Measurements from ENCODE around the gene SUB1. TPM values are rescaled to one million over a fixed set of nuclear protein-coding genes. Genes with fewer than 3 reads are reported as not detected.
A peak's percentile ranks its signal among the peaks of the same experiment; 100 is the strongest.

Gene SUB1
- total and polyA plus RNA-seq, 2 donors (not counting 1 experiment from before 2014, with no cell fraction given), result 88.0 to 358 TPM

DNA sequence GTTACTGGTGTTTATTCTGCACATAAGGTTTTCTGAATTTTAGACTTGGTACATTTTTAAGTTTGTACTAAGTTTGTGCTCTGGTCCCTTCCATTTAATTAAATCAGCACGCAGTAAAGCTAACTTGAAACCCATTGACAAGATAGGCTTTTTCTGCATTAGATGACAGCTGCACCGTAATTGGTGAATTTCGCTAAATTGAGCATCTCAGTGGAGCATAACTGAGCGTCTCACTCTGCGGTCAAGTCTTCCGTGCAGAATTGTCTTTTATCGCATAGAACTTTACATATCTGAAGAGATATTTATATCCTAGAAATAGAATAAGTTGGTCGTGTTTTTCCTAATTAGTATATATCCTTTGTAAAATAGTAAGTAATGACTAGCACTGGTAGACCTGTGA lies 4.1 kb downstream of the SUB1 start:
- Histone ChIP-seq H3K36me3 (ENCODE audit: control insufficient read depth, insufficient read depth, low read length) (peaks cover 4% of the 10 kb centered on the region), H3K27me3 (ENCODE audit: control insufficient read depth, insufficient read depth, low read length) (no peaks in the 10 kb centered on the region), H3K79me2 (ENCODE audit: control insufficient read depth, insufficient read depth, low read length) (peaks cover 60% of the 10 kb centered on the region), H4K20me1 (ENCODE audit: control insufficient read depth, extremely low read depth, insufficient read depth, low read length) (peaks cover 2% of the 10 kb centered on the region), H3K4me3 (replicated peaks in 1 of 4; ENCODE audit: control extremely low read depth in 1 of 4, insufficient read depth in 1 of 4, low read depth in 3 of 4, low read length in 4 of 4) (no peak overlapping the region), H3K27ac (ENCODE audit: insufficient read depth, low read length) (no peak overlapping the region), H2AFZ (ENCODE audit: low read length) (no peak overlapping the region), H3K9ac (ENCODE audit: insufficient read depth, low read length) (no peak overlapping the region), H3K9me3 (ENCODE audit: control insufficient read depth, insufficient read depth, low read depth, low read length) (no peaks in the 10 kb centered on the region), H3K4me1 (ENCODE audit: control insufficient read depth, extremely low read depth, insufficient read depth, low read length) (no peaks in the 10 kb centered on the region), H3K4me2 (ENCODE audit: extremely low read depth, insufficient read depth, low read length) (no peak overlapping the region)
- DNase-seq (ENCODE audit: low read depth in 2 of 2), result no peak
- TF ChIP-seq CTCF (conservative IDR thresholded peaks at IDR 0.05 in 1 of 2, IDR thresholded peaks at IDR 0.05 in 1 of 2; ENCODE audit: low read depth in 1 of 2, low read length in 2 of 2), result no peak
- TF ChIP-seq EZH2 (IDR thresholded peaks at IDR 0.05; ENCODE audit: low read length, missing control alignments), result no peak

GRCh38 chr5:32589942-32590869 lies 4.8 kb downstream of the SUB1 start:
- H3K36me3 ChIP-seq (ENCODE audit: control insufficient read depth, insufficient read depth, low read length), result peaks cover 4% of the 10 kb centered on the region
- H3K4me3 ChIP-seq (replicated peaks in 1 of 4; ENCODE audit: control extremely low read depth in 1 of 4, insufficient read depth in 1 of 4, low read depth in 3 of 4, low read length in 4 of 4), result no peak overlapping the region
- no peaks in the 10 kb centered on the region for H3K4me1 ChIP-seq (ENCODE audit: control insufficient read depth, extremely low read depth, insufficient read depth, low read length)
- DNase-seq (ENCODE audit: low read depth in 2 of 2), result peak; percentile 39 to 82
- H3K27ac ChIP-seq (ENCODE audit: insufficient read depth, low read length), result no peak overlapping the region
- peaks cover 63% of the 10 kb centered on the region for H3K79me2 ChIP-seq (ENCODE audit: control insufficient read depth, insufficient read depth, low read length)
- peaks cover 2% of the 10 kb centered on the region for H4K20me1 ChIP-seq (ENCODE audit: control insufficient read depth, extremely low read depth, insufficient read depth, low read length)
- H3K4me2 ChIP-seq (ENCODE audit: extremely low read depth, insufficient read depth, low read length), result no peak overlapping the region
- TF ChIP-seq CTCF (conservative IDR thresholded peaks at IDR 0.05 in 1 of 2, IDR thresholded peaks at IDR 0.05 in 1 of 2; ENCODE audit: low read depth in 1 of 2, low read length in 2 of 2) (peak; percentile 17 to 69), EZH2 (IDR thresholded peaks at IDR 0.05; ENCODE audit: low read length, missing control alignments) (no peak)
- no peaks in the 10 kb centered on the region for H3K9me3 ChIP-seq (ENCODE audit: control insufficient read depth, insufficient read depth, low read depth, low read length)
- no peaks in the 10 kb centered on the region for H3K27me3 ChIP-seq (ENCODE audit: control insufficient read depth, insufficient read depth, low read length)
- H2AFZ ChIP-seq (ENCODE audit: low read length), result no peak overlapping the region
- H3K9ac ChIP-seq (ENCODE audit: insufficient read depth, low read length), result no peak overlapping the region

GRCh38 chr5:32595118-32595517 lies 9.8 kb downstream of the SUB1 start:
- Histone ChIP-seq H2AFZ (ENCODE audit: low read length) (no peak overlapping the region), H3K4me3 (replicated peaks in 1 of 4; ENCODE audit: control extremely low read depth in 1 of 4, insufficient read depth in 1 of 4, low read depth in 3 of 4, low read length in 4 of 4) (no peak overlapping the region), H3K36me3 (ENCODE audit: control insufficient read depth, insufficient read depth, low read length) (peaks cover 7% of the 10 kb centered on the region), H3K79me2 (ENCODE audit: control insufficient read depth, insufficient read depth, low read length) (peaks cover 46% of the 10 kb centered on the region), H3K4me2 (ENCODE audit: extremely low read depth, insufficient read depth, low read length) (no peak overlapping the region), H4K20me1 (ENCODE audit: control insufficient read depth, extremely low read depth, insufficient read depth, low read length) (no peaks in the 10 kb centered on the region), H3K27ac (ENCODE audit: insufficient read depth, low read length) (no peak overlapping the region), H3K27me3 (ENCODE audit: control insufficient read depth, insufficient read depth, low read length) (no peaks in the 10 kb centered on the region), H3K4me1 (ENCODE audit: control insufficient read depth, extremely low read depth, insufficient read depth, low read length) (peaks cover 3% of the 10 kb centered on the region), H3K9ac (ENCODE audit: insufficient read depth, low read length) (no peak overlapping the region), H3K9me3 (ENCODE audit: control insufficient read depth, insufficient read depth, low read depth, low read length) (no peaks in the 10 kb centered on the region)
- TF ChIP-seq CTCF (conservative IDR thresholded peaks at IDR 0.05 in 1 of 2, IDR thresholded peaks at IDR 0.05 in 1 of 2; ENCODE audit: low read depth in 1 of 2, low read length in 2 of 2) (no peak), EZH2 (IDR thresholded peaks at IDR 0.05; ENCODE audit: low read length, missing control alignments) (no peak)
- no peak for DNase-seq (ENCODE audit: low read depth in 2 of 2)

All from fibroblast of lung (primary cell).